ENCODE measurements around the gene CIB4.

CIB4 gene

DNA sequence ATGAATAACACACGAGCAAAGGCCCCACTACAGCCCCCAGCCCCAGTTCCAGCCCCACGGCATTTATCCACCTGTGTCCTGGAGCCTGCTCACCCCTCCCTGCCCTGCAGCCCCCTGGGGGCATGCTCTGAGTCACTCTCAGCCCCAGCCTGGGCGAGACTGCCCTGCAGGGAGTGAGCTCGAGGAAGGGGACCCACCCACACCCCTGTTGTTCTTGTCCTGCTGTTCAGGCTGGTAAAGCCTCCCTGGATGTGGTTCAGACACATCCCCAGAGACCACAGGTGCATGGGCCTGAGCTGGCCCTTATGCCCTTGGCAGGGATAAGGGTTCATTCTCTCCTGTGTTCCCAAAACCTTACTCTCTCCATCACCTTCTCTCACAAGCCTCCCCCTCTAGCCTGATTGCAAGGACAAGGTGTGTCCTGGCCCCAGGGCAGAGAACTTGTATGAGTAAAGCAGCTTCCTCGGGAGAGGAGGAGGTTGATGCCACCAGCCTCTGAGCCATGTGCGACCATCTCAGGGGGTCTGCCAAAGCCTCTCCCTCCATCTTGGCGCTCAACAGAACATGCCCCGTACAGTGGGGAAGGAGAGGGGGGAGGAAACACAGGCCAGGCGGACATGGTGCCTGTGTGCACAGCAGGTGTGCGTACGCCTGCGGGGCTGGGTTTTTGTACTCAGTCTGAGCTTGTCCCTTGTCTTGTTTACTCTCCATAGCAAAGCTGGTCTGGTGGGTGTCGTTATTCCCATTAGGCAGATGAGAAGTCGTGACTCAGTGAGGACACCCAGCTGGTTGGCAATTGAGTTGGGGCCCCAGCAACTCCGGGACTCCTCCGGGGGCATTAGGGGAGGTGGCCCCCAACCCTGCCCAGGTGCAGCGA, 64.4 kb downstream of the CIB4 start:
- Histone ChIP-seq H3K4me3 (ENCODE audit: low read length) (no peak overlapping the region), H3K27ac (ENCODE audit: low read length) (no peak overlapping the region), H3K36me3 (ENCODE audit: control insufficient read depth, insufficient read depth, low read length) (no peaks in the 10 kb centered on the region), H3K9me3 (ENCODE audit: control insufficient read depth, insufficient read depth, low read length) (no peaks in the 10 kb centered on the region), H3K4me1 (ENCODE audit: control insufficient read depth, insufficient read depth, low read length) (no peaks in the 10 kb centered on the region), H3K27me3 (ENCODE audit: control insufficient read depth, insufficient read depth, low read length) (no peaks in the 10 kb centered on the region)
- WGBS (ENCODE audit: insufficient coverage, insufficient read length) = no CpG with 5 or more reads among the region's 17 CpGs
- no peak for DNase-seq (ENCODE audit: low read depth, low spot score)

DNA sequence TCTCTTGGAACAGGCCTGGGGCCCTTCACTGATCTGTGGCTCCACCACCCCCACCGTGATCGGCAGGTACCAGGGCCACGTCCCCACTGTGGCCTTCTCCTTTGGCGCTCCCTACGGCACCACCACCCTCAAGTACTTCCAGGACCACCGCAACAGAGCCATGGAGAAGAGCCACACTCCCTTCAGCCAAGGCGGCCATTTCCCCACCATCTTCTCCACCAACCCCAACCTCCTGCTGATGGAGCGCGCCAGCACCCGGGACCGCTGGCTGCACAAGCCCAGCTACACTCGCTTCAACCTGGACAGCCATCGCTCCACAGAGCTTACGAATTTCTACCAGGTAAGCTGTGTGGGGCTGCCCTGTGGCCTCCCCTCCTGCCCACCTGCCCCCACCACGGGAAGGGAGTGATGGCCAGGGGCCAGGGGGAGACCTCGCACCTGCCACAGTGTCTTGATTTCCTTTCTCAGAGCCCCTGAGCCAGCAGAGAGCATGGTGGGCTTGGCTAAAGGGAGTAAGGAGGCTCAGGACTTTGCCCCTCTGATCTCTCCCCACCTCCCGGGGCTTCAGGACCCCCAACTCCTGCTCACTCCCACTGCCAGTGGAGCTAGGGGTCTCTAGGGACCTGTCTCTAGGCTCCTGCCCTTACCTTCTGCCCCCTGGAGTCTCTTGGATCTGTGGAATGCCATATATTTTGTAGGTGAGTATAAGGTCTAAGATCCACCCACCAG, 65.2 kb downstream of the CIB4 start:
- no peaks in the 10 kb centered on the region for H3K27me3 ChIP-seq (ENCODE audit: control insufficient read depth, insufficient read depth, low read length)

GRCh38 chr2:26574900-26575560, 66.1 kb downstream of the CIB4 start:
- no peak overlapping the region for H3K27ac ChIP-seq (ENCODE audit: low read length)
- H3K9me3 ChIP-seq (ENCODE audit: control insufficient read depth, insufficient read depth, low read length) = no peaks in the 10 kb centered on the region
- WGBS (ENCODE audit: insufficient coverage, insufficient read length) = no CpG with 5 or more reads among the region's 17 CpGs
- H3K27me3 ChIP-seq (ENCODE audit: control insufficient read depth, insufficient read depth, low read length) = no peaks in the 10 kb centered on the region
- no peaks in the 10 kb centered on the region for H3K4me1 ChIP-seq (ENCODE audit: control insufficient read depth, insufficient read depth, low read length)
- no peak overlapping the region for H3K4me3 ChIP-seq (ENCODE audit: low read length)
- H3K36me3 ChIP-seq (ENCODE audit: control insufficient read depth, insufficient read depth, low read length) = no peaks in the 10 kb centered on the region
- no peak for DNase-seq (ENCODE audit: low read depth, low spot score)

More for the DNA sequence above, 65.2 kb downstream of the CIB4 start:
- Histone ChIP-seq H3K4me3 (ENCODE audit: low read length) (no peak overlapping the region), H3K36me3 (ENCODE audit: control insufficient read depth, insufficient read depth, low read length) (no peaks in the 10 kb centered on the region), H3K9me3 (ENCODE audit: control insufficient read depth, insufficient read depth, low read length) (no peaks in the 10 kb centered on the region), H3K27ac (ENCODE audit: low read length) (no peak overlapping the region), H3K4me1 (ENCODE audit: control insufficient read depth, insufficient read depth, low read length) (no peaks in the 10 kb centered on the region)
- DNase-seq (ENCODE audit: low read depth, low spot score) = no peak
- WGBS (ENCODE audit: insufficient coverage, insufficient read length) = no CpG with 5 or more reads among the region's 17 CpGs

GRCh38 chr2:26574066-26574899, 66.9 kb downstream of the CIB4 start:
- H3K27me3 ChIP-seq (ENCODE audit: control insufficient read depth, insufficient read depth, low read length) = no peaks in the 10 kb centered on the region
- H3K4me1 ChIP-seq (ENCODE audit: control insufficient read depth, insufficient read depth, low read length) = peaks cover 4% of the 10 kb centered on the region
- no peaks in the 10 kb centered on the region for H3K36me3 ChIP-seq (ENCODE audit: control insufficient read depth, insufficient read depth, low read length)
- no peaks in the 10 kb centered on the region for H3K9me3 ChIP-seq (ENCODE audit: control insufficient read depth, insufficient read depth, low read length)
- no peak overlapping the region for H3K27ac ChIP-seq (ENCODE audit: low read length)
- WGBS (ENCODE audit: insufficient coverage, insufficient read length) = no CpG with 5 or more reads among the region's 15 CpGs
- H3K4me3 ChIP-seq (ENCODE audit: low read length) = no peak overlapping the region
- no peak for DNase-seq (ENCODE audit: low read depth, low spot score)

- no peaks in the 10 kb centered on the region for H3K36me3 ChIP-seq (ENCODE audit: control insufficient read depth, insufficient read depth, low read length)
- DNase-seq (ENCODE audit: low read depth, low spot score) = no peak
- no peaks in the 10 kb centered on the region for H3K27me3 ChIP-seq (ENCODE audit: control insufficient read depth, insufficient read depth, low read length)
- peaks cover 4% of the 10 kb centered on the region for H3K4me1 ChIP-seq (ENCODE audit: control insufficient read depth, insufficient read depth, low read length)
- H3K27ac ChIP-seq (ENCODE audit: low read length) = no peak overlapping the region
- H3K9me3 ChIP-seq (ENCODE audit: control insufficient read depth, insufficient read depth, low read length) = no peaks in the 10 kb centered on the region
- no peak overlapping the region for H3K4me3 ChIP-seq (ENCODE audit: low read length)
- no CpG with 5 or more reads among the region's 17 CpGs for WGBS (ENCODE audit: insufficient coverage, insufficient read length)
Observed at GRCh38 chr2:26573241-26573925, 67.8 kb downstream of the CIB4 start.

DNA sequence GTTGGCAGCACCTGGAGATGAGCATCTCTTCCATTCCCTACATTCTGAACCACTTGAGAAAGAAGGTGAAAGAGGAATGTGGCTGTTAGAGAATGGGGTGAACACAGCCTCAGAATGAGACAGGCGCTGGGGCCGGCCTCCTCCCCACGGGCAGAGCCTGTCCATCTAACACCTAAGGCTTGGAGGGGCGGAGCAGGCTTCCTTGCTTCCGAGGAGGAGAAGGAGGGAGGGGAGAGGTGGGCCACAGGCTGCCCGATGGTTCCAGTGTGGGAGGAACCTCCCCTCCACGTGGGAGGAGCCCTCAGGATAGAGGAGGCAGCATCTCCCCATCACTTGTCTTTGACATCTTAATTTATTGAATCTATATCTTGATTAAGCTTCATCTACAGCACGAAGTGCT, 68.6 kb downstream of the CIB4 start:
- Histone ChIP-seq H3K36me3 (ENCODE audit: control insufficient read depth, insufficient read depth, low read length) (no peaks in the 10 kb centered on the region), H3K27me3 (ENCODE audit: control insufficient read depth, insufficient read depth, low read length) (no peaks in the 10 kb centered on the region), H3K4me1 (ENCODE audit: control insufficient read depth, insufficient read depth, low read length) (peaks cover 5% of the 10 kb centered on the region), H3K9me3 (ENCODE audit: control insufficient read depth, insufficient read depth, low read length) (no peaks in the 10 kb centered on the region), H3K4me3 (ENCODE audit: low read length) (no peak overlapping the region), H3K27ac (ENCODE audit: low read length) (no peak overlapping the region)
- no CpG with 5 or more reads among the region's 8 CpGs for WGBS (ENCODE audit: insufficient coverage, insufficient read length)
- DNase-seq (ENCODE audit: low read depth, low spot score) = no peak

DNA sequence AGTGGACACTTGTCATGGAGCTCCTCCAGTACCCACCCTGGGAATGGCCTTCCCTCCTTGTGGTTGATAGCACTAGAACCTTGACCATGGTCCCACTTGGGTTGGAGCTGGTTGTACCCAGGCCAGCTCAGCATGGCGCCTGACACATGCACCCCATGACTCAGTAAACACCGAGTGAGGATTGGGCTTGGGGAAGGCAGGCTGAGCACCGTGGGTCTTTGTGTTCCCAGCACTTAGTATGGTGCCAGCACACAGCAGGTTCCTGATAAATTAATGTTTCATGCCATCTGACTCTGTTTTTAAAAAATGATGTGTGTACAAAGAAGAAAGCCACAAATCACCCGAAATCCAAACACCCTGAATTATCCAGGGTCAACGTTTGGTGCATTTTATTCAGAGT, 69.8 kb downstream of the CIB4 start:
- no peak for DNase-seq (ENCODE audit: low read depth, low spot score)
- no peaks in the 10 kb centered on the region for H3K27me3 ChIP-seq (ENCODE audit: control insufficient read depth, insufficient read depth, low read length)
- H3K36me3 ChIP-seq (ENCODE audit: control insufficient read depth, insufficient read depth, low read length) = no peaks in the 10 kb centered on the region
- no peaks in the 10 kb centered on the region for H3K9me3 ChIP-seq (ENCODE audit: control insufficient read depth, insufficient read depth, low read length)
- H3K27ac ChIP-seq (ENCODE audit: low read length) = no peak overlapping the region
- H3K4me3 ChIP-seq (ENCODE audit: low read length) = no peak overlapping the region
- WGBS (ENCODE audit: insufficient coverage, insufficient read length) = no CpG with 5 or more reads among the region's 5 CpGs
- peaks cover 5% of the 10 kb centered on the region for H3K4me1 ChIP-seq (ENCODE audit: control insufficient read depth, insufficient read depth, low read length)

DNA sequence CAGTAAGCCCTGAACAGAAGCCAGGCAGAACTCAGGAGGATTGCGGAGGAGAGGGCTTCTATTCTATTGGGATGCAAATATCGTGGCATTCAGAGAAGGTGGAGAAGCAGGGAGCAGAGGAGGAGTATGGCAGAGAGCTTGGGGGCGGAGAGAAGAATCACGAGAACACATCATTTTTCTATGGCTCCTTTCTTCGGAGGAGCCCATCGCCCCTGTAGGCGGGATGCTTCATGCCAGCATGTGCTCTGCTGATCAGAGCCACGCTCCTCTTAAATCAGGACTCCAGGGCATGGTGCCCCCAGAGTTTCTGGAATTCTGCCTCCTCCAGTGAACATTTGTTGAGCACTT, 71.1 kb downstream of the CIB4 start:
- WGBS (ENCODE audit: insufficient coverage, insufficient read length) = no CpG with 5 or more reads among the region's 8 CpGs
- Histone ChIP-seq H3K36me3 (ENCODE audit: control insufficient read depth, insufficient read depth, low read length) (no peaks in the 10 kb centered on the region), H3K4me3 (ENCODE audit: low read length) (no peak overlapping the region), H3K27me3 (ENCODE audit: control insufficient read depth, insufficient read depth, low read length) (no peaks in the 10 kb centered on the region), H3K27ac (ENCODE audit: low read length) (no peak overlapping the region), H3K4me1 (ENCODE audit: control insufficient read depth, insufficient read depth, low read length) (peaks cover 5% of the 10 kb centered on the region), H3K9me3 (ENCODE audit: control insufficient read depth, insufficient read depth, low read length) (no peaks in the 10 kb centered on the region)
- no peak for DNase-seq (ENCODE audit: low read depth, low spot score)

DNA sequence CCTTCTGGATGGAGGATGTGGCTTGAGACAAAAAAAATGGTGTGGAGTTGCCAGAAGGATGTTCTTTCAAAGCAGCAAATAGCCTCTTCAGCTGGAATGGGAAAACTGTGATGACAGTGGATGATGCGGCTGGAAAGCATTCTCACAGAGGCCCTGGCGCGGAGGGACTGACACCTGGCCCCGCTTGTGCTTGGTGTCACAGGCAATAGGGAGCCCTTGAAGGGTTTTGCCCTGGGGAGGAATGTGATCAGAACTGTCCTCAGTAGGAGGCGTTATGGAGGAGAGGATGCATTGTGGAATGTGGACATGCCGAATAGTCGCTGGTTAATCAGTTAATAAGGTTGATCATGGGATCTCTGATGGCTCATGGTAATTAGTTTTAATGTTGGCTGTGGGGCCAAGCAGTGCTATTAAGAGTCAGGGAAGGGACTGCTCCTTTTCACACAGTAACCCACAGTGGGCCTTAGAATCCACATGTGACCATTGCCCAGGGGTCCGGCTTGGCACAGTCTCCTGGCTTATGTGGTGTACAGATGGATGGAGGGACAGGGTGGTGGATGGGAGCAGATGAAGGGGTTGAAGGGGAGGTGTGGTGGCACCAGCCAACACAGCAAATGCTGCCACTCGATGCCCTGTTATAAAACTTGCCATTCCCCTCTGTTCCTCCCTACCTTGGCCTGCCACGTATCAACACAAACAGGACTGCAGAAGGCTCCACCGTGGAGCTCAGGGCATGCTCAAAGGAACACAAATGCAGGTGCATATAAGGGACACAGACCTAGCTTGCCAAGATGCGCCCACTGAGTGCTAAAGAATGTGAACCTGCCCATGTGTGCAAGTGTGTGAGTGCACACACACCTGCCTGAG, 71.7 kb downstream of the CIB4 start:
- DNase-seq (ENCODE audit: low read depth, low spot score) = no peak
- WGBS (ENCODE audit: insufficient coverage, insufficient read length) = no CpG with 5 or more reads among the region's 12 CpGs

More for the DNA sequence above, 71.7 kb downstream of the CIB4 start:
- no peak overlapping the region for H3K27ac ChIP-seq (ENCODE audit: low read length)
- no peaks in the 10 kb centered on the region for H3K27me3 ChIP-seq (ENCODE audit: control insufficient read depth, insufficient read depth, low read length)
- no peak overlapping the region for H3K4me3 ChIP-seq (ENCODE audit: low read length)
- no peaks in the 10 kb centered on the region for H3K9me3 ChIP-seq (ENCODE audit: control insufficient read depth, insufficient read depth, low read length)
- no peaks in the 10 kb centered on the region for H3K36me3 ChIP-seq (ENCODE audit: control insufficient read depth, insufficient read depth, low read length)
- H3K4me1 ChIP-seq (ENCODE audit: control insufficient read depth, insufficient read depth, low read length) = peaks cover 5% of the 10 kb centered on the region

Data from iPS DF 6.9 (cell line).